H7 (cell line): ENCODE results near the gene TCTA. TPM values are rescaled to one million over a fixed set of nuclear protein-coding genes. Genes with fewer than 3 reads are reported as not detected.

Experiments used
- DNase-seq: peaks from one replicate; pipeline ENCODE4 v3.0.0; 2012
- H3K27me3 ChIP-seq: 2 replicates; pipeline ENCODE4 v1.6.0; 2011; ENCODE audit warnings: mild to moderate bottlenecking, low read length; ENCODE audit not compliant: control insufficient read depth, insufficient read depth
- H3K36me3 ChIP-seq: replicated peaks from 2 replicates; pipeline ENCODE4 v1.5.1; 2011; ENCODE audit warnings: low read length; ENCODE audit not compliant: control insufficient read depth, insufficient read depth
- H3K4me3 ChIP-seq: 2 replicates; pipeline ENCODE4 v1.5.1; 2011; ENCODE audit warnings: low read depth, mild to moderate bottlenecking, control low read depth, low read length, moderate library complexity; ENCODE audit not compliant: insufficient read depth
- total RNA-seq: library from RNA; depleted of rRNA; stranded (reverse); fragments of >200 nt; shearing (Covaris generic); gene quantifications from 2 replicates; pipeline ENCODE4 v1.2.3, GENCODE V29; 2014

The TCTA gene
- total RNA-seq, 1 experiment from 2014 or later: 10.9 TPM

DNA sequence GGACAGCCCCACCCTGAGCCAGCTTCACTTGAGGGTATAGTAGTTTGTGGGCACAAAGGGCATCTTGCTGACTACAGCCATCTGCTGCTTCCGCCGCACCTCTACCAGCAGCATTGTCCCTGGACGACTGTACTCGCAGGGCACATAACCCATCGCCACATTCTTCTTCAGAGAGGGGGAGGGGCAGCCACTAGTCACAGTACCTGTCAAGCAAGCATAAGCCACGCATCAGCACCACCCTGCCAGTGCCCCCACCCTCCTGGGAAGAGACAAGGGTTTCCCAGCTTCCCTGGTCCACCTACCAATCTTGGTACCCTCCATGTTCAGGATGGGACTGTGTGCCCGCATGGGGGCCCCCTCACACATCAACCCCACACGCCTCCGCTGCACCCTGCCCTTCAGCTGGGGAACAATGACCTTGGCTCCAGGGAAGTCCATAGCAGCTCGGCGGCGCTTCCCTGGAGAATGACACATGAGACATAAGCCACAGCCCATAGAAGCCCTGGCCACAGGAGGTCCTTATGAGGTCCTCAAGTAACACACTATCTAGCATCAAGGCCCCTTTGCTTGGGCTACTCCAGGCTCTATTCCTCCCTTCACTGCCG is 5.4 kb downstream of the TCTA start:
- Histone ChIP-seq H3K36me3 (peaks cover 8% of the 10 kb centered on the region), H3K4me3 (no peak overlapping the region), H3K27me3 (no peaks in the 10 kb centered on the region)
- peak; percentile 52 for DNase-seq

DNA sequence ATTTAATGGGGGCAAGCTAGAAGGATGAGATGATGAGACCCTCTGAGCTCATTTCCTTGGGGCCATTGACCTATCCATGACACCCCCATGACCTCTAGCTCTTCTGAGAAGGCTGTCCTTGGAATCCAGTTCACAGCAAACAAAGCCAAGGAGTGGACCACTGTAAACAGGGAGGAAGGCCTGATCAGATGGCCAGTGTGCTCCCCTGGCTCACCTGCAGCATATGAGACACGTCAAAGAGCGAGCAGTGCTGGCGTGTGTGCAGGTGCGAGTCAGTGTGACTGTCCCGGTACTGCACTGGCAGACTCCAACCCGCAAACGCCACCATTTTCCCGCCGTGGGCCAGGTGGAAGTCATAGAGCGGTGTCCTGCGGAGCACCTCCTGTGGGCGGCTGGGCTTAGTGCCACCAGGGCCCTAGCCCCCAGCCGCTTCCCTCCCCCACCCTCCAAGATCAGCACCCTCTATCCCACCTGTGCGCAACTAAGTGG is 9.7 kb downstream of the TCTA start:
- no peak for DNase-seq
- peaks cover 5% of the 10 kb centered on the region for H3K36me3 ChIP-seq
- no peaks in the 10 kb centered on the region for H3K27me3 ChIP-seq
- H3K4me3 ChIP-seq: peak overlapping the region; percentile 55

DNA sequence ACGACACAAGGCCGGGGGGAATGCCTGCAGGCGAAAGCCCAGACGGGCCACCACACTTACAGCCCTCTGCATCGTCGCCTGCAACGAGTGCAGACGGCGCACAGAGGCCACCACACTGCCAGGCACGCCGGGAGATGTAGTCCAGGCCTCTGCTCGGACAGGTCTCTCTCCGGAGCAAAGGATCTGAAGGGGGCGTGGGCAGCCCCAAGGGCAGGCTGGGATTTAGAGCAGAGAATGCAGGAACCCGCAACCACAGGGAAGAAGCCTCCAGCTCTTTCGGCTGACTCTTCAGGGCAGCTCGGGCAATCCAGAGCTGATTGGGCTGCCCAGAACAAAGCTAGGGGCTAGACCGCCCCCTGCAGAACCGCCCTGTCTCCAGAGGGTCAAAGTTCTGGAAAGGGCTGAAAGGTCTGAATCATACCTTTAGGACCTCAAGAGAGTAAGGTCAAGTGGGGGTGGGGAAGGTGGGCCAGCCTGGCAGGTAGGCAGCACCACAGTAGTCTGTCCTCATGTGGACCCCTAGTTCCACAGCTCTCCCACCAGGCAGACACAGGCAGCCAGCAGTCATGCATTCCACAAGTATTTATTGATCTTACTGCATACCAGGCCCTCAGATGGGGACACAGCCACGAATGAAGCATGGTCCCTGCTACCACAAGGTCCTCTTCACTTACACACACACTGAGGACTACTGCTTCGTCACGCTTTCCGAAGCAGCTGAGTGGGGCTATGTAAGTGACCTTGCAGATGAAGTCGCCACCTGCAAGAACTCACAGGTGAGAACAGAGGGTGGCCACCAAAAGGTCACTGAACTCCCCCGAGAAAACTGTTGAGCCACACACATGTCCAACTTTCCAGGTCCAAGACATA is 10.4 kb downstream of the TCTA start, which contains the start of gene AMT:
Gene AMT (minus strand): TSS at position 95 of the 870 bp plus-strand sequence. CDS start 23 bp downstream, at position 72.
- peaks cover 5% of the 10 kb centered on the region for H3K36me3 ChIP-seq
- DNase-seq: peak; percentile 96
- H3K27me3 ChIP-seq: no peaks in the 10 kb centered on the region
- peak within 1 kb of the TSS; percentile 55 for H3K4me3 ChIP-seq

DNA sequence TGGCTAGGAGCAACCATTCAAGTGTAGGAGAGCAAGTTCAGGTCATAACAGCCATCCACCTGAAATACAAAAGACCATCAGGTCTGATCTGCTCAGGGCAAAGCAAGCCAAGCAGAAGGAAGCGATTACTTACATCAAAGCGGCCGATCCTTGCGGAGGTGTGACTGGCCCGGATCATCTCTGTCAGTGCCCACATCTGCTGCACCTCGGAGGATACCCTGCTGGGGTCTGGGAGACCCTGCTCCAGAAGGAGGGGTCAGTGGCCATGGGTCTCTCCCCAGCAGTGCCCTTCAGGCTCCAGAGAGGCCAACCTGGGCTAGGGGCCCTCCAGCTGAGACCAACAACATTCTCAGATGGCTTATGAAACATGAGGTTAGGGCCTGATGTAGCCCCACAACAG is 12.6 kb downstream of the TCTA start:
- H3K4me3 ChIP-seq: no peak overlapping the region
- DNase-seq: no peak
- no peaks in the 10 kb centered on the region for H3K27me3 ChIP-seq

DNA sequence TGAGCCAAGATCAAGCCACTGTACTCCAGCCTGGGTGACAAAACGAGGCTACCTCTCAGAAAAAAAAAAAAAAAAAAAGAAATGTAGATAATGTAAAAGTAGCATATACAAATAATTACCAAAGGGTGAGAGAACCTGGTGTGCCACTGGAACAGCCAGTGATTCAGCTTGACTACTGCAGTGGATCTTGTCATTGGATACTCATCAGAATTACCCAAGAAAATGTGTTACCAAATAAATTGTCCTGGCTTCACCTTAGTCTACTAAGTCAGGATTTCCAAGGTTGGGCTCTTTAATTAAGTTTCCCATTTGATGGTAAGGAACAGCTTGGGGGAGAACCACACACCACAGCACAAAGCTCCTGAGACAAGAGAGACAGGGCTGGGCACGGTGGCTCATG is 15.4 kb downstream of the TCTA start:
- Histone ChIP-seq H3K36me3 (peaks cover 1% of the 10 kb centered on the region), H3K4me3 (no peak overlapping the region), H3K27me3 (no peaks in the 10 kb centered on the region)
- DNase-seq: no peak

More for the DNA sequence above, 12.6 kb downstream of the TCTA start:
- H3K36me3 ChIP-seq: peaks cover 1% of the 10 kb centered on the region

DNA sequence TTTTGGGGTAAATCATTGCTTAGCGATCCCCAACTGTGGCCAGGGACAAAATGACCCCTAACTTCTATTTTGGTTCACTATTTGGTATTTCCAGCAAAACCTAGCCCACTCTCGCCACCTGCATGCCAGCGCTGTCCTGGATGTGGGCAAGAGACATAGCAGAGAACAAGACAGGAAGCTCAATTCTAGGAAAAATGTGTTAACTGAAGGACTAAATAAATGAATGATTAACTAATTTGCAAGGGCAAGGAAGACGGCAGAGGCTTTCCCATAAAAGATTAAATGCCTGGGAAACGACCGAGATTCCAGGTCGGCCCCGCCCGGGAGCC is 16.5 kb downstream of the TCTA start:
- peak overlapping the region; percentile 79 for H3K4me3 ChIP-seq
- DNase-seq: no peak
- peaks cover 1% of the 10 kb centered on the region for H3K36me3 ChIP-seq
- no peaks in the 10 kb centered on the region for H3K27me3 ChIP-seq

DNA sequence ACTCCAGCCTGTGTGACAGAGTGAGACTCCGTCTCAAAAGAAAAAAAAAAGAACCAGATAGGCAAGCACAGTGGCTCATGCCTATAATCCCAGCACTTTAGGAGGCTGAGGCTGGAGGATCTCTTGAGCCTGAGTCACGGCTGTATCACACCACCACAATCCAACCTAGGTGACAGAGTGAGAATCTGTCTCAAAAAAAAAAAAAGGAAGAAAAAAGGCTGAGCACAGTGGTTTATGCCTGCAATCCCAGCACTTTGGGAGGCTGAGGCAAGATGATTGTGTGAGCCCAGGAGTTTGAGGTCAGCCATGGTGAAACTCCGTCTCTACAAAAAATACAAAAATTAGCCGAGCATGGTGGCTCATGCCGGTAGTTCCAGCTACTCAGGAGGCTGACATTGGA is 22.5 kb downstream of the TCTA start:
- no peak for DNase-seq
- Histone ChIP-seq H3K4me3 (no peak overlapping the region), H3K36me3 (no peaks in the 10 kb centered on the region), H3K27me3 (no peaks in the 10 kb centered on the region)

DNA sequence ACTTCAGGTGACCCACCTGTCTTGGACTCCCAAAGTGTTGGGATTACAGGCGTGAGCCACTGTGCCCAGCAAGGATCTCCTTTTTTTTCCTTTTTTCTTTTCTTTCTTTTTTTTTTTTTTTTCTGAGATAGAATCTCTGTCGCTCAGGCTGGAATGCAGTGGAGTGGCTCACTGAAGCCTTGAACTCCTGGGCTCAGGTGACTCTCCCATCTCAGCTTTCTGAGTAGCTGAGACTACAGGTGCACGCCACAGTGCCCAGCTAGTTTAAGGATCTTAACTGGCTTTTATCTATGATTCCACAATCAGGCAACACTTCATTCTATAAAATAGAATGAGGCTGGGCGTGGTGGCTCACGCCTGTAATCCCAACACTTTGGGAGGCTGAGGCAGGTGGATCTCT is 33.2 kb downstream of the TCTA start:
- no peaks in the 10 kb centered on the region for H3K27me3 ChIP-seq
- no peak overlapping the region for H3K4me3 ChIP-seq
- H3K36me3 ChIP-seq: no peaks in the 10 kb centered on the region
- no peak for DNase-seq

DNA sequence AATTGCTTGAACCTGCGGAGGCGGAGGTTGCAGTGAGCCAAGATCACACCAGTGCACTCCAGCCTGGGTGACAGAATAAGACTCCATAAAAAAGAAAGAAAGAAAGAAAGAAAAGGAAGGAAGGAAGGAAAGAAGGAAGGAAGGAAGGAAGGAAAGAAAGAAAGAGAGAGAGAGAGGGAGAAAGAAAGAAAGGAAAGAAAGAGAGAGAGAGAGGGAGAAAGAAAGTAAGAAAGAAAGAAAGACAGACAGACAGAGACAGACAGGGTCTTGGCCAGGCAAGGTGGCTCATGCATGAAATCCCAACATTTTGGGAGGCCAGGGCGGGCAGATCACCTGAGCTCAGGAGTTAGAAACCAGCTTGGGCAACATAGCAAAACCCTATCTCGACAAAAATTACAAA is 41.4 kb downstream of the TCTA start:
- Histone ChIP-seq H3K27me3 (no peaks in the 10 kb centered on the region), H3K36me3 (no peaks in the 10 kb centered on the region), H3K4me3 (no peak overlapping the region)
- no peak for DNase-seq

DNA sequence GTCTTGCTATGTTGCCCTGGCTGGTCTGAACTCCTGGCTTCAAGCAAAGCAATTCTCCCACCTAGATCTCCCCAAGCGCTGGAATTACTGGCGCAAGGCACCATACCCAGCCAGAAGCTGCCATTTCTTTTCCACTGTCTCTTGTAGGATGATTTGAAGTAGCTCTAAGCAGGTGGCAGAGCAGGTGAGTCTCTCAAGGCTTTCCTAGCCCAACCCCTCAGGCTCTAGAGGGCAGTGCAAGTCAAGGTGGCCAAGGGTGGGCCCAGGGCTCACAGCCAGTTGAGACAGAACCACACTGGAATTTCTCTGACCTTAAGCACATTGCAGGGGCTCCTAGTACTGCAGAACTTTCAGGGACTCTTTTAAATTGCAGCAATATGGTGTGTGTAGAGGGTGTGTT is 42.2 kb downstream of the TCTA start:
- DNase-seq: peak; percentile 85
- Histone ChIP-seq H3K4me3 (no peak overlapping the region), H3K27me3 (no peaks in the 10 kb centered on the region), H3K36me3 (no peaks in the 10 kb centered on the region)

DNA sequence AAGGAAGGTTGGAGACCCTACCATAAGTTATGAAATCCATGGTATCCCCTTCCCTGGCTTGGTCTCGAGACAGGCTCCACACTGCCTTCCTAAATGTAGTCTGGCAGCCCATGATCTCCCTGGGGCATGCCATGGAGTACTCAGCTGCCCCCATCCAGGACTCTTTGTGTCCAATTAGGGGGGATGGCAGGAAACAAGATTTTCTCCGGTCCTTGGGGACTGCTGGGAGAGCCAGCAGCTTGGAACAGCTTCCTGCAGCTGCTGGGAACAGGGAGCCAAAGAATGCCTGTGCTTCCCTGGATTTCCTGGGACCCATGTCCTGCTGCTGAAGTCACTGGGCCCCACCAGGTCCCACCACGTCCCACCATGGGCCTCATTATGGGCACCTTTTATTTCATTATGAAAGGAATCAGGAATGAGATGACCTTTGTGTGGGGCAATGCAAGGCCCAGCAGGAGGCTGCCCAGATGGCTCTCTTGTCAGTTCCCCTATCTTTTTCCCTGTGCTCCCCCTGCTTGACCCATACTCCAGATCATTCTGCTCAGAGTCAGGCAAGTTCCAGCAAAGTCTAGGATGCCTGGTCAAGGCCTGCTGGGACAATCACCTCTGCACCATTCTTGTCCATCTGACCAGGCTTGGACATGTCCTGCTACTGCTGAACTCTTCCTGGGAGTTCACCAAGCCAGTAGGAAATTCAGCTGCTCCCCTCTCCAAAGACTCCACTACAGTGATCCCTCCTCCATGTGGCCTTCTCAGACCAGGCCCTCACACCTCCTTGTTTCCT is 42.9 kb downstream of the TCTA start:
- Histone ChIP-seq H3K27me3 (no peaks in the 10 kb centered on the region), H3K36me3 (no peaks in the 10 kb centered on the region), H3K4me3 (no peak overlapping the region)
- peak; percentile 13 for DNase-seq

DNA sequence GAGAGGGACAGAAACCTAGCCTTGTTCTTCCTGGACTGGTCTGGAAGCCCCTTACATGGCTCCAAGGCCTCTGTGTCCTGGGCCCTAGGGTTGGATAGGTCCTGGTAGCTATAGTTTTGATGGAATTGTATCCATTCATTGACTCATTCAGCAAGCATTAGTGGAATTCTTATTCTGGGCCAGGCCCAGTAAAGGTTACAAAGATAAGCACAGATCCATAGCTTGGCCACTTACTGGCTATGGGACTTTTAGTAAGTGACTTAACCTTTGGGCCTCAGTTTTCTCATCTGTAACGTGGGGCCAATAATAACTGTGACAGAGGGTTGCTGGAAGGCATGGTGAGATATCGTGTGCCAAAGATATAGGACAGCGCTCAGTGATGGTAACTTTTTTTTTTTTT is 44.2 kb downstream of the TCTA start:
- Histone ChIP-seq H3K36me3 (no peaks in the 10 kb centered on the region), H3K27me3 (no peaks in the 10 kb centered on the region), H3K4me3 (no peak overlapping the region)
- DNase-seq: no peak

DNA sequence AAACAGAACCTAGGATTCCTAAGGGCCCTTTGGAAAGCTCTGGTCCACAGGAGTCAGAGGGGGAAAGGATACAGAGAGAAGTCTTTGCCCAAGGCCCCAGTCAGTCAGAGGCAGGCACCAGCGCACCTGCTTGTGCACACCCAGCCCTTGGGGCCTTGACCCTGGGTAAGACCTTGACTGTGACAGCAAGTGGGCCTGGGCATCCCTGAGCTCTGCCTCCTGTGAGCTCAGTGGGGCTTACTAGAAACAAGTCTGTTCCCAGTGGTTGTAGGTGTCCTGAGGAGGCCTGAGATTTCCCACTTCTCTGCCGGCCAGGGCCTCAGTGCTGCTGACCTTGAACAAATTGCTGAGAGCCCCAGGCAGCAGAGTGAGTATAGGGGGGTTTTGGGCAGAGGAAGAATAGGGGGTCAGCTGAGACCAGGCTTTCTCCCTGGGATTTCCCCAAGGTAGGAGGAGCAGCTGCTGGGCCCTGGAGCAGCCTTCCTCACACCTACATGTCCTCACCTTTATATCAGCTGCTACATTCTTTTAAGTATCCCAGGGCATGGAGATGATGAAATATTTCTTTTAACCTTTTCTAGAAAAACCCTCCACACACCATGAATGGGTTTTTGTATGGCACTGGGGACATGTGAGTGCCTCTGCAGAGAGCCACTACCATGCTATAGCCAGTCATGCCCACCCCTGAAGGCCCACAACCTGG is 48.1 kb downstream of the TCTA start:
- Histone ChIP-seq H3K27me3 (no peaks in the 10 kb centered on the region), H3K4me3 (no peak overlapping the region), H3K36me3 (no peaks in the 10 kb centered on the region)
- DNase-seq: no peak

DNA sequence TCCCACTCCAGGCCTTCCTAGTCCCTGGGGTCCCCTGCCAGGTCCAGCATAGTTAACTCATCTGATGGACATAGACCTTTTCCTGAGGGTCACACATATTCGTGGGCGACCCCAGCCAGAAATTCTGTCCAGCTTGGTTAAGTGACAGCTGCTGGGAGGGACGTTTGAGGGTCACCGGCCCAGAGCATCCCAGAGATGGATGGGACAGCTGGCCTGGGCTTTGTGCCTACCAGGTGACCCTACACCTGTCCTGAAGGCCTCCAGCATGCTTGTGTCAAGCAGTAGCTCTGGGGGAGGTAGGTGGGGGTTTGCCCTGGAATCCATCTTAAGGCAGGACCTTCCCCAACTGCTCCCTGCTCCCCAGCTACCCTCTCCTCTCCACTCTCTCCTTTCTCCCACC is 48.7 kb downstream of the TCTA start:
- H3K36me3 ChIP-seq: no peaks in the 10 kb centered on the region
- DNase-seq: no peak
- no peak overlapping the region for H3K4me3 ChIP-seq
- no peaks in the 10 kb centered on the region for H3K27me3 ChIP-seq
